Tibial nerve (tissue), 4 donors: ENCODE measurements around the gene JAKMIP1. TPM values are rescaled to one million over a fixed set of nuclear protein-coding genes. Genes with fewer than 3 reads are reported as not detected.

Experiments
- DNase-seq, 2 donors: peaks; one replicate each; pipeline ENCODE4 v3.0.0-alpha.2; 2019; ENCODE audit warnings: low spot score in 2 of 2
- H3K27ac ChIP-seq, 4 donors: fragments of 200-600 bp; sonication (generic) in 3 of 4; one replicate each; pipeline ENCODE4 v1.5.1; 2017 to 2019; ENCODE audit warnings: mild to moderate bottlenecking in 1 of 4
- H3K27me3 ChIP-seq, 2 donors: fragments of 200-600 bp; sonication (generic) in 1 of 2; one replicate each; pipeline versions ENCODE4 v1.5.1 to v1.6.0; 2017 to 2019
- H3K36me3 ChIP-seq, 3 donors: fragments of 200-600 bp; sonication (generic); one replicate each; pipeline ENCODE4 v1.5.1; 2018 to 2019
- H3K4me1 ChIP-seq, 4 donors: fragments of 200-600 bp; sonication (generic) in 3 of 4; one replicate each; pipeline ENCODE4 v1.5.1; 2017 to 2019
- H3K4me3 ChIP-seq, 4 donors: fragments of 200-600 bp; sonication (generic) in 3 of 4; one replicate each; pipeline ENCODE4 v1.5.1; 2017 to 2019; ENCODE audit warnings: mild to moderate bottlenecking in 1 of 4, moderate library complexity in 1 of 4
- H3K9me3 ChIP-seq, 4 donors: fragments of 200-600 bp; sonication (generic) in 3 of 4; one replicate each; pipeline ENCODE4 v1.5.1; 2017 to 2019
- EP300 ChIP-seq, 2 donors: sonication (generic); formaldehyde crosslinking; IDR thresholded peaks; one replicate each; pipeline ENCODE4 v1.6.1; 2017; ENCODE audit warnings: antibody characterized with exemption in 2 of 2, mild to moderate bottlenecking in 1 of 2
- POLR2A ChIP-seq, 2 donors: fragments of 450-650 bp; IDR thresholded peaks; one replicate each; pipeline ENCODE4 v1.6.1; 2017; ENCODE audit warnings: antibody characterized with exemption in 2 of 2, mild to moderate bottlenecking in 2 of 2, moderate library complexity in 2 of 2
- WGBS, 2 donors: methylation state at CpG; one replicate each; pipeline ENCODE4 v1.1.5; 2018; 5-methylcytosine and 5-hydroxymethylcytosine counted together
- total RNA-seq, 4 donors: library from RNA; depleted of rRNA; stranded (reverse); fragments of >200 nt; gene quantifications; one replicate each; pipeline ENCODE4 v1.1.0, GENCODE V29; 2016
- TF ChIP-seq, protein P1 (sequence below), 5 experiments: fragments of 200-600 bp in 3 of 5; fragments of 450-650 bp in 2 of 5; sonication (generic) in 3 of 5; IDR thresholded peaks; one replicate each; pipeline ENCODE4 v1.5.1; 2016 to 2019; ENCODE audit warnings: antibody characterized with exemption in 5 of 5, mild to moderate bottlenecking in 3 of 5, moderate library complexity in 2 of 5

Gene JAKMIP1
- total RNA-seq, 4 donors from 2014 or later = 0.30 to 2.5 (median 1.2) TPM

DNA sequence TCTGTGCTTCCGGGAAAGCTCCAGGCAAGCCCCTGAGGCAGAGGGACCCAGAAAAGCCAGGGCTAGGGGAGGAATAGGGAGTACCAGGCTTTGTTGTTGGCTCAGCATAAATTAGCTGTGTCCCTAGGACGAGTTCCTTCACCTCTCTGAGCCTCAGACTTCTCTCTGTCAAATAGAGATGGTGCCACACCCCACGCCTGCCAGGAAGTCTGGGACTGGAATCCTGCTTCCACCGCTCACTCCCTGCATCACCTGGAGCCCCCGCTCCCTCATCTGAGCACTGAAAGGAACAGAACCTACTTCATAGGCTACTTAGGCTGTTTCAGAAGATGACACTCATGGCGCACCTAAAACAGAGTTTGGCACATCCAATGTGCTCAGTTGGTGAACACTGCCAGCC, 8.1 kb upstream of the JAKMIP1 start:
- Histone ChIP-seq H3K4me3 (no peak overlapping the region), H3K27ac (no peak overlapping the region), H3K4me1 (no peaks in the 10 kb centered on the region), H3K36me3 (no peaks in the 10 kb centered on the region), H3K9me3 (peaks cover 0 to 6% (median 0%) of the 10 kb centered on the region in 4 donors), H3K27me3 (no peaks in the 10 kb centered on the region)
- no peak for DNase-seq
- TF ChIP-seq, protein P1, sequence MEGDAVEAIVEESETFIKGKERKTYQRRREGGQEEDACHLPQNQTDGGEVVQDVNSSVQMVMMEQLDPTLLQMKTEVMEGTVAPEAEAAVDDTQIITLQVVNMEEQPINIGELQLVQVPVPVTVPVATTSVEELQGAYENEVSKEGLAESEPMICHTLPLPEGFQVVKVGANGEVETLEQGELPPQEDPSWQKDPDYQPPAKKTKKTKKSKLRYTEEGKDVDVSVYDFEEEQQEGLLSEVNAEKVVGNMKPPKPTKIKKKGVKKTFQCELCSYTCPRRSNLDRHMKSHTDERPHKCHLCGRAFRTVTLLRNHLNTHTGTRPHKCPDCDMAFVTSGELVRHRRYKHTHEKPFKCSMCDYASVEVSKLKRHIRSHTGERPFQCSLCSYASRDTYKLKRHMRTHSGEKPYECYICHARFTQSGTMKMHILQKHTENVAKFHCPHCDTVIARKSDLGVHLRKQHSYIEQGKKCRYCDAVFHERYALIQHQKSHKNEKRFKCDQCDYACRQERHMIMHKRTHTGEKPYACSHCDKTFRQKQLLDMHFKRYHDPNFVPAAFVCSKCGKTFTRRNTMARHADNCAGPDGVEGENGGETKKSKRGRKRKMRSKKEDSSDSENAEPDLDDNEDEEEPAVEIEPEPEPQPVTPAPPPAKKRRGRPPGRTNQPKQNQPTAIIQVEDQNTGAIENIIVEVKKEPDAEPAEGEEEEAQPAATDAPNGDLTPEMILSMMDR (IDR thresholded peaks at IDR 0.05) = no peak
- TF ChIP-seq POLR2A (IDR thresholded peaks at IDR 0.05) (no peak), EP300 (IDR thresholded peaks at IDR 0.05) (no peak)
- 68 to 72% methylated on average over 6 of the region's 6 CpGs for WGBS, 2 donors

DNA sequence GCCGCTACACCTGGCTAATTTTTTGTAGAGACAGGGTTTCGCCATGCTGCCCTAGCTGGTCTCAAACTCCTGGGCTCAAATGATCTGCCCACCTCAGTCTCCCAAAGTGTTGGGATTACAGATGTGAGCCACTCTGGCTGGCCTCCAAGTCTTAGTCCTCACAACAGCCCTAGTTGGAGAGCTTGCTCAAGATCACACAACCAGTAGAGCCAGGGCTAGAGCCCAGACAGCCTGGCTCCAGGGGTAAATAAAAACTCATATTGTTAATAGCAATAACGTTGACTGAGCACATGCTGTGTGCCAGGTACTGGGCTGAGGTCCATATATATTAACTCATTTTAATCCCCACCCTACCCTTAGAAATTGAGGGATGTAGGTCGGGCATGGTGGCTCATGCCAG, 7.3 kb upstream of the JAKMIP1 start:
- Histone ChIP-seq H3K36me3 (no peaks in the 10 kb centered on the region), H3K9me3 (no peaks in the 10 kb centered on the region), H3K4me3 (no peak overlapping the region), H3K27me3 (no peaks in the 10 kb centered on the region), H3K27ac (no peak overlapping the region), H3K4me1 (no peaks in the 10 kb centered on the region)
- no peak for DNase-seq
- no peak for TF ChIP-seq POLR2A (IDR thresholded peaks at IDR 0.05)
- no peak for TF ChIP-seq EP300 (IDR thresholded peaks at IDR 0.05)
- TF ChIP-seq, protein P1 (IDR thresholded peaks at IDR 0.05) = no peak
- WGBS, 2 donors = 71 to 72% methylated on average over 4 of the region's 4 CpGs

DNA sequence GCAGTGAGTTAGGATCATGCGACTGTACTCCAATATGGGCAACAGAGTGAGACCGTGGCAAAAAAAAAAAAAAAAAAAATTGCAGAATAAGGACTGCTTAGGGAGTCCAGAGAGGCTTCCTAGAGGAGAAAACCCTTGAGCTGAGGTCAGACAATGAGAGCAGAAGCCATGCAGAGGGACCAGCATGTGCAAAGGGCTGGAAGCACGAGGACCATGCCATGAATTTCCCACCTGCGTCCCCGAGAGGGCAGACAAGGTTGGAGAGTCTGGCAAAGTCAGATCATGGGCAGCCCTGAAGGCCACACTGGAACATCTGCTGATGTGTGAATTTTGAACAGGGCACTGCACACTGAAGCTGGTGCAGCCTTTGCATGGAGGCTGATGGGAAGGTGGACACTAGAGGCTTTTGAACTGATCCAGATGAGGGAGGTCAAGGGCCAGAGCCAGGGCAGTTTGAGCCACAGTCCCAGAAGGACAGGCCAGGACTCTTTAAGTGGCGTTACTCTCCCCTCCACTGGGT, 6.5 kb upstream of the JAKMIP1 start:
- 69 to 75% methylated on average over 6 of the region's 6 CpGs for WGBS, 2 donors
- Histone ChIP-seq H3K4me3 (no peak overlapping the region), H3K27me3 (no peaks in the 10 kb centered on the region), H3K4me1 (no peaks in the 10 kb centered on the region), H3K27ac (no peak overlapping the region), H3K9me3 (peaks cover 0 to under 1% (median 0%) of the 10 kb centered on the region in 4 donors), H3K36me3 (no peaks in the 10 kb centered on the region)
- no peak for TF ChIP-seq POLR2A (IDR thresholded peaks at IDR 0.05)
- no peak for TF ChIP-seq EP300 (IDR thresholded peaks at IDR 0.05)
- TF ChIP-seq, protein P1 (IDR thresholded peaks at IDR 0.05) = no peak
- no peak for DNase-seq

DNA sequence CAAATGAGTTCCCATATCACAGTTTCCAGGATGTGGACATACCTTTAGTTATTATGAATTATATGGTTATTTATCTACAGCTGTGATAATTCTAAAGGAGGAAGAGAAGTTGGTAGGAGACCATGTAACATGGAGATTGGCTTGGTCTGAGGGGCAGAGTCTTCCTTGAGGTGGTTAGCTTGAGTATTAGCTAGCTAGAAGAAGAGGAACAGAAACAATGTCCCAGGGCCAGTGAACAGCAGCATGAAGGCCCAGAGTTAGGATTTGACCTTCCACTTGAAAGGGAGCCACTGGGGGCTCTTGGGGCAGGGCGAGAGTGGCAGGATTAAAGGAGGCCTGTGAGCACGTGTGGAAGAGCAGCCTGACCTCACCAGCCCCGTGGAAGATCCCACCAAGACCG, 5.6 kb upstream of the JAKMIP1 start:
- H3K27me3 ChIP-seq = peaks cover 0 to 3% of the 10 kb centered on the region in 2 donors
- no peak for DNase-seq
- H3K36me3 ChIP-seq = no peaks in the 10 kb centered on the region
- no peak overlapping the region for H3K27ac ChIP-seq
- TF ChIP-seq, protein P1 (IDR thresholded peaks at IDR 0.05) = no peak
- no peak for TF ChIP-seq EP300 (IDR thresholded peaks at IDR 0.05)
- TF ChIP-seq POLR2A (IDR thresholded peaks at IDR 0.05) = no peak
- 63 to 74% methylated on average over 4 of the region's 4 CpGs for whole genome bisulfite sequencing, 2 donors
- no peaks in the 10 kb centered on the region for H3K4me1 ChIP-seq
- H3K4me3 ChIP-seq = no peak overlapping the region
- peaks cover 0 to 9% (median 0%) of the 10 kb centered on the region in 4 donors for H3K9me3 ChIP-seq

DNA sequence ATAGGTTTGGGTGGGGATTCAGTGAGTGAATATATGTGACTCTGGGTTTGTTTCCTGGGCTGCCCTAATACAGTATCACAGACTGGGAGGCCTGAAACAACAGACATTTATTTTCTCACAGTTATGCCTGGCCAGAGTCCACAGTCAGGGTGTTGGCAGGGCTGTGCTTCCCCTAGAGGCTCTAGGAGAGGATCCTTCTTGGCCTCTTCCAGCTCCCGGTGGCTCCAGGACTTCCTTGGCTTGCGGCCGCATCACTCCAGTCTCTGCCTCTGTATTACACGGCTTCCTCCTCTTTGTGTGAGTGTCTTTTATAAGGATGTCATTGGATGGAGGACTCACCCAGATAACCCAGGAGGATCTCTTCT, 5.2 kb upstream of the JAKMIP1 start:
- H3K27me3 ChIP-seq = peaks cover 0 to 6% of the 10 kb centered on the region in 2 donors
- no peak overlapping the region for H3K27ac ChIP-seq
- TF ChIP-seq, protein P1 (IDR thresholded peaks at IDR 0.05) = no peak
- TF ChIP-seq POLR2A (IDR thresholded peaks at IDR 0.05) = no peak
- TF ChIP-seq EP300 (IDR thresholded peaks at IDR 0.05) = no peak
- peaks cover 0 to 3% (median 0%) of the 10 kb centered on the region in 4 donors for H3K4me1 ChIP-seq
- DNase-seq = no peak
- no peaks in the 10 kb centered on the region for H3K36me3 ChIP-seq
- no peak overlapping the region for H3K4me3 ChIP-seq
- WGBS, 2 donors = 73 to 81% methylated on average over 4 of the region's 4 CpGs
- H3K9me3 ChIP-seq = peaks cover 0 to 11% (median 0%) of the 10 kb centered on the region in 4 donors
